SK-N-MC (cell line): Measurements from ENCODE around the gene CPSF3.

Experiments used
- EZH2 ChIP-seq: fragments of 200-600 bp; sonication (generic); IDR thresholded peaks from one replicate; pipeline ENCODE4 v1.6.1; 2017; ENCODE audit warnings: antibody characterized with exemption
- FOXP2 ChIP-seq: optimal IDR thresholded peaks from 2 replicates; pipeline ENCODE3; 2011; ENCODE audit warnings: mild to moderate bottlenecking, moderate library complexity; ENCODE audit not compliant: insufficient read depth; ENCODE audit errors: extremely low read length, control extremely low read depth
- POLR2AphosphoS5 ChIP-seq: IDR thresholded peaks from 2 replicates; pipeline ENCODE4 v1.6.1; 2012; ENCODE audit warnings: mild to moderate bottlenecking, low read depth, low read length, borderline replicate concordance

DNA sequence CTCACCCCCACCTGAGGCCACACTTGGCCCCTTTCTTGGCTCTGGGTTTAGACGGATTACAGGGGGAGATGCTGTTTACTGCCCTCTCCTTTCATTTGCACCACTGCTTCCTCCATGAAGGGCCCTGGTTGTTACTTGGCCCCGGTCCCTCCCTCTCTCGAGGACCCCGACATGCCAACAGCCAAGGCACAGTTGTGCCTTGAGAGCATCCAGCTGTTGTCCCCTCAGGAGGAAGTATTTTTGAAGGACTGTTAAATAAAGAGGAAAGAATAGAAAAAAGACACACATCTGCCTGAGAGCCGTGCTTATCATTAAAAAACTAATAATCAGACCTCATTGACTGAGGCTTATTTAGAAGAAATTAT is 44.1 kb upstream of the CPSF3 start:
- no peak for TF ChIP-seq EZH2
- no peak for TF ChIP-seq POLR2AphosphoS5
- no peak for TF ChIP-seq FOXP2
